Measurements from ENCODE around the gene G3BP2.
"Not testable (repeated sequence)": the region's sequence is repeated elsewhere in the genome, so short reads cannot be mapped to it uniquely, and the experiment has no call there.

Gene G3BP2

GRCh38 chr4:75673027-75673958, at the start of gene G3BP2:
G3BP2 (minus strand) TSS chr4:75673411; CDS start chr4:75662025, 11,386 bp downstream.
- DNase-seq = peak; percentile 98

- no peak for DNase-seq
Measured at GRCh38 chr4:75722417-75722816, 49.2 kb upstream of the G3BP2 start.

GRCh38 chr4:75718529-75718928, 45.3 kb upstream of the G3BP2 start:
- no peak for DNase-seq

- DNase-seq = no peak
Measured at GRCh38 chr4:75717408-75717807, 44.2 kb upstream of the G3BP2 start.

- DNase-seq = not testable (repeated sequence)
Measured at GRCh38 chr4:75716054-75716453, 42.8 kb upstream of the G3BP2 start.

- DNase-seq = no peak
Measured at GRCh38 chr4:75715105-75715799, 42.0 kb upstream of the G3BP2 start.

GRCh38 chr4:75714704-75715103, 41.5 kb upstream of the G3BP2 start:
- no peak for DNase-seq

- DNase-seq = no peak
Measured at GRCh38 chr4:75714011-75714410, 40.8 kb upstream of the G3BP2 start.

- DNase-seq = no peak
Measured at GRCh38 chr4:75710246-75710645, 37.0 kb upstream of the G3BP2 start.

GRCh38 chr4:75708218-75708691, 35.0 kb upstream of the G3BP2 start:
- DNase-seq = peak; percentile 56

- DNase-seq = no peak
Measured at GRCh38 chr4:75705198-75705977, 32.2 kb upstream of the G3BP2 start.

GRCh38 chr4:75702919-75703411, 29.8 kb upstream of the G3BP2 start:
- no peak for DNase-seq

- DNase-seq = no peak
Measured at GRCh38 chr4:75699299-75699698, 26.1 kb upstream of the G3BP2 start.

GRCh38 chr4:75698963-75699228, 25.7 kb upstream of the G3BP2 start:
- DNase-seq = no peak

- DNase-seq = peak; percentile 8
Measured at GRCh38 chr4:75698162-75698962, 25.2 kb upstream of the G3BP2 start.

GRCh38 chr4:75696581-75696980, 23.4 kb upstream of the G3BP2 start:
- DNase-seq = no peak

GRCh38 chr4:75696071-75696470, 22.9 kb upstream of the G3BP2 start:
- DNase-seq = peak; percentile 18

- not testable (repeated sequence) for DNase-seq
Measured at GRCh38 chr4:75692066-75692465, 18.9 kb upstream of the G3BP2 start.

GRCh38 chr4:75687125-75687524, 13.9 kb upstream of the G3BP2 start:
- not testable (repeated sequence) for DNase-seq

- peak; percentile 58 for DNase-seq
Measured at GRCh38 chr4:75686346-75686745, 13.1 kb upstream of the G3BP2 start.

GRCh38 chr4:75685546-75686189, 12.5 kb upstream of the G3BP2 start:
- DNase-seq = no peak

Data from CD4-positive, alpha-beta T cell treated with Interleukin-17A for 4 hours (primary cell).